Renal cortical epithelial cell (primary cell): ENCODE measurements around the gene SEZ6L2. TPM values are rescaled to one million over a fixed set of nuclear protein-coding genes. Genes with fewer than 3 reads are reported as not detected.
"Not testable (repeated sequence)": the region's sequence is repeated elsewhere in the genome, so short reads cannot be mapped to it uniquely, and the experiment has no call there.

Source experiments
- DNase-seq: peaks from one replicate; pipeline ENCODE4 v3.0.0-alpha.2; 2011; ENCODE audit warnings: low read depth
- total RNA-seq: library from RNA; depleted of rRNA; stranded (reverse); fragments of >200 nt; gene quantifications from 2 replicates; pipeline ENCODE4 v1.2.3, GENCODE V29; 2014

The SEZ6L2 gene
- total RNA-seq, 1 donor from 2014 or later: 45.7 TPM

DNA sequence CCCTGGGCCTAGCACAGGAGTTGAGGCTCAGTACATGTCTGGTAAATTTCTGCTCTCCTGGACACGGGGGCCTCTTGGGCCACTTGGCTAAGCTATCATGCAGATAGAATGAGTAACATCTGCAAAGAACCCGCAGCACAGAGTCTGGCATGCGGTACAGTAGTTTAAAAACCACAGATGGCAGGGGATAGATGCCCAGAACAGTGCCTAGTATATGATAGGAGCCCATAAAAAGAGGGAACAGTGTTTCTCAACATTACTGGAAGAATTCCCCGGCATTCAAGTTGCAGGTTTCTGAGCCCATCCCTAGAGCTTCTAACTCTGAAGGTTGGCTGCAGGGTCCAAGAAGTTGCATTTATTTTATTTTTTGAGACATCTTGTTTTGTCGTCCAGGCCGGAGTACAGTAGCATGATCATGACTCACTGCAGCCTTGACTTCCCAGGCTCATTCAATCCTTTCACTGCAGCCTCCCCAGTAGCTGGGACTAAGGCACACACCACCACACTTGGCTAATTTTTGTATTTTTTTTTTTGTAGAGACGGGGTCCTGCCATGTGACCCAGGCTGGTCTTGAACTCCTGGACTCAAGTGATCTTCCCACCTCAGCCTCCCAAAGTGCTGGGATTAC lies 42.1 kb downstream of the SEZ6L2 start:
- peak; percentile 17 for DNase-seq

DNA sequence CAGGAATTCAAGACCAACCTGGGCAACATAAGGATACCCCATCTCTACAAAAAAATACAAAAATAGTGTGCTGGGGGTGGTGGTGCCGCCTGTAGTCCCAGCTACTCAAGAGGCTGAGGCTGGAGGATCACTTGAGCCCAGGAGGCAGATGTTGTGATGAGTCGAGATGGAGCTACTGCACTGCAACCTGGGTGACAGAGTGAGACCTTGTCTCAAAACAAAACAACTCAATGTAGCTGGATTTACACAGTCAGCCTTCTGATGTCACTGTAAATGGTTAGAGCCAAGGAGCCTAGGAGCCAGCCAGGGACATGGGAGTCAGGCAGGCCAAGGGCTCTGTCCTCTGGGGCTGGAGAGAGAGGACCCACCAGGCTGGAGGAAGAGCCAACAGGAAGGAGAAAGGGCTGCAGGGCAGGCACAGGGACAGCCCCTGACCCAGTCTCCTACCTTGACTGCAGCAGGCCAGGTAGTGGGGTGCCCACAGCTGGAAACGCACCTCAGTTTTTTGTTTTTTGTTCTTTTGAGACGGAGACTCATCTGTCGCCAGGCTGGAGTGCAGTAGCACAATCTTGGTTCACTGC lies 44.7 kb downstream of the SEZ6L2 start:
- no peak for DNase-seq

DNA sequence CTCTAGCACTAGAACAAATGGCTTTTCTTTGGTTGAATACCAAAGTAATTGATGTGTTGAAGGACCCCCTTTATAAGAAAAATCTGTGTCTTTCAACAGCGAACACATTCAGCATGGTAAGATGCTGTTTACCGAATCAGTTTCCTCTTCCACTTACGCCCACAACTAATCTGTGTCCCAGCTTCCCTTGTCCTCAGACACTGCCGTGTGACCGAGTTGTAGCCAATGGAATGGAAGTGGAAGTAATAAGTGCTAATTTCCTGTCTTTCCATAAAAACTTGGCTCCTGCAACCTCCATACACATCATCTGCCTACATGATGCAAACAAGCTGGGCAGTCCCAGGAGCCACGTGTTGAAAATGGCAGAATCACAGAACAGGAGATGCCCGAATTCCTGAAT lies 46.7 kb downstream of the SEZ6L2 start:
- no peak for DNase-seq

DNA sequence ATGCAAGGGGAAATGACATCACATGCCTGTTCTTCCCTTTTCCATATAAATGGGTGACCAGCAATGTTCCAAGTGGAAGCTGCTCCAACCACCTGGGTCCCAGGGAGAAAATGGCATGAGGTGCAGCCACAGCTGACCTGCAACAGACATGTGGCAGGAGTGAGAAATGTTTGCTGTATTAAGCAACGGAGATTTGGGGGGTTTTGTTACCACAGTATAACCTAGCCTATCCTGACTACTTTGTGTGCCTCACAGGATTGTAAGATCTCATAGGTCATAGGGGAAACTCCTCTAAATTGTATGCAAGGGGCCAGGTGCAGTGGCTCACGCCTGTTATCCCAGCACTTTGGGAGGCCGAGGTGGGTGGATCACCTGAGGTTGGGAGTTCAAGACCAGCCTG lies 48.4 kb downstream of the SEZ6L2 start:
- no peak for DNase-seq

DNA sequence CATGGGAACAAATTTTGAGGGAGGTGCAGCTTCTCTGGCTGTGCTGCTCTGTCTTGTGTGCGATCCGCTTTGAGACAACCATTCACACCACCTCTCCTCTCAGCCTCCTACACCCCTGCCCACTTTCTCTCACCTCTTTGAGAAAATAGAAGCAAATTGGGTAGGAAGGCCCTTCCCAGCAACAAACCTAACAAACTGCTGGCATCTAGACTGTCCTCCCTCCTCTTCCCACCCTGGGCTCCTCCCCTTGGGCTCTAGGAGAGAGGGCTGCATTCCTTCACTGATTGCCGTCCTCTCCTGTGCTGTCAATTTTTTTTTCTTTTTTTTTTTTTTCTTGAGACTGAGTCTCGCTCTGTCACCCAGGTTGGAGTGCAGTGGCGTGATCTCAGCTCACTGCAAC lies 49.8 kb downstream of the SEZ6L2 start:
- no peak for DNase-seq

DNA sequence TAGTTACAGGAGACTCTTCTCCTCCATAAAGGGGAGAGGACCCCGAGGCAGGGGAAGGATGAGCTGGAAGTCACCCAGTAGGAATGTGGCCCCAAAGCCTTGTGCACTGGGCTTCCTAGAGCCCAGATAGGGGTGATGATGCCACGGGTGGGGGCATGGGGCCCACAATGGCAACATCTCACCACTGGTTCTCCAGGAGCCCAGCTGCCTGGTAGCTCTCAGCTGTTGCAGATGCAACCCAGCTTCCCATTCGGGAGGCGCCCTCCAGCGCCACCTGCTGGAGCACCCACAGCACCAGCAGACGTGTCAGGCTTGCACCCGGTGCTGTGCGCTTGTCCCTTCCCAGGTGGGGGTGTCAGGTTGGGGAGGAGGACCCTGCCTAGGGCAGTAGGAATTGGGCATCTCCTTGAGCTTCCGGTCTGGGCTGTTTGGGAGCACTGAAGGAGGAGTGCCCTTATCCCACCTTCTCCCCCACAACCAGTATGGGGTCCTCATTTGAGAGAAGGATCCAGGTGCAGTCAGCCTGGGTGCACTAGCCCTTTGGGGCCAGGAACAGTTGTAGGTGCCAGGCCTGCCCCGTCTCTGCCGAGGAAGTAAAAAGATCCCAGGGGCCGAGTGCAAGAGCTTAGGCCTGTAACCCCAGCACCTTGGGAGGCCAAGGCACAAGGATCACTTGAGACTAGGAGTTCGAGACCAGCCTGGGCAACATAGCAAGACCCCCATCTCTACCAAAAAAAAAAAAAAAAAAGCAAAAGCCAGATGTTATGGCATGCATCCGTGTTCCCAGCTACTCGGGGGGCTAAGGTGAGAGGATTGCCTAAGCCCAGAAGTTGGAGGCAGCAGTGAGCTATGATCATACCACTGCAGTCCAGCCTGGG lies 50.7 kb downstream of the SEZ6L2 start:
- peak; percentile 50 for DNase-seq

DNA sequence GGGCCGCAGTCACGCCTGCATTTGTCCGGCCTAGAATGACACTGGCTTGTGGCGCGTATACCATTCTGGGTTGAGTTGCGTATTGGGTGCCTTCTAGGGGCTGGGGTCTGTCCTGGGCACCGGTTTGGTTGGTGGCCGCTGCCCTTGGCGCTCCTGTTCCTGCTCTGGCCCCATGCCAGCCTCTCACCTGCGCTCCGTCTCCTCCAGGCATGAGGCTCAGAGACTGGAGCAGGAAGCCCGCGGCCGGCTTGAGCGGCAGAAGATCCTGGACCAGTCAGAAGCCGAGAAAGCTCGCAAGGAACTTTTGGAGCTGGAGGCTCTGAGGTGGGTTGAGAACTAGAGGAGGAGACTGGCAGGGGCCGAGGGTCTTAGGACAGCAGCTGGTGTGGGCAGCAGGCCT lies 53.7 kb downstream of the SEZ6L2 start:
- DNase-seq: no peak

DNA sequence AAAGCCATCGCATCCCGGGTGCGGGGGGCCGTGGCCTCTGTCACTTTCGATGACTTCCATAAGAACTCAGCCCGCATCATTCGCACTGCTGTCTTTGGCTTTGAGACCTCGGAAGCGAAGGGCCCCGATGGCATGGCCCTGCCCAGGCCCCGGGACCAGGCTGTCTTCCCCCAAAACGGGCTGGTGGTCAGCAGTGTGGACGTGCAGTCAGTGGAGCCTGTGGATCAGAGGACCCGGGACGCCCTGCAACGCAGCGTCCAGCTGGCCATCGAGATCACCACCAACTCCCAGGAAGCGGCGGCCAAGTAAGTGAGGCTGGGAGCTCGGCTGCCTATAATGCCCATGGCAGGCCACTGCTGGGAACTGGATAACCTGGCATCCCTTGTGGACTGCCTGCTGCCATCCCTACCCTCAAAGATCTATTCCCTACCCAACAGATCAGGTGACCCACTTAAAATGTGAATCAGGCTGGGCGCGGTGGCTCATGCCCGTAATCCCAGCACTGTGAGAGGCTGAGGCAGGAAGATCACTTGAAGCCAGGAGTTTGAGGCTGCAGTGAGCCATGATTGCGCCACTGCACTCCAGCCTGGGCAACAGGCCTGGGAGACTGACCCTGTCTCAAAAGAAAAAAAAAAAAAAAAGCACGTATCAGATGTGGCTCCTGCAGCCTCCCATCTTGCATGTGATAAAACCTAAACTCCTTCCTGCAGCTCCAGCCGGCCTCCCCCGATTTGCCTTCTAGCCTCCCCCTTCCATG lies 54.6 kb downstream of the SEZ6L2 start:
- DNase-seq: no peak

DNA sequence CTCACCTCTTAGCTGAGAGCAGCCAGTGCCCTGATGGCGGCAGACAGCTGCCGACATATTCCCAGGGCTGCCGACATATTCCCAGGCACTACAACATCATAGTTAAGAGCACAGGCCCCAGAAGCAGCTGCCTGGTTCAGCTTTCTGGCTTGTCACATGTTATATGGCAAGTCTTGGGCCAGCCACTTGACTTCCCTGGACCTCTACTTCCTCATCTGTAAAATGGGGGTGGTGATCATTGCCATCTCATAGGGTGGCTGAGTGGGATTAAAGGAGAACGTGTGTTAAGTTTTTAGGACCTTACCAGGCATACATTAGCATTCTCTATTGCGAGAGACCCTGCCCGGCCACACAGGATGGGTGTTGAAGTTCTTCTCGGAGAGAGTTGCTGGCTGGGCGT lies 55.4 kb downstream of the SEZ6L2 start:
- no peak for DNase-seq

DNA sequence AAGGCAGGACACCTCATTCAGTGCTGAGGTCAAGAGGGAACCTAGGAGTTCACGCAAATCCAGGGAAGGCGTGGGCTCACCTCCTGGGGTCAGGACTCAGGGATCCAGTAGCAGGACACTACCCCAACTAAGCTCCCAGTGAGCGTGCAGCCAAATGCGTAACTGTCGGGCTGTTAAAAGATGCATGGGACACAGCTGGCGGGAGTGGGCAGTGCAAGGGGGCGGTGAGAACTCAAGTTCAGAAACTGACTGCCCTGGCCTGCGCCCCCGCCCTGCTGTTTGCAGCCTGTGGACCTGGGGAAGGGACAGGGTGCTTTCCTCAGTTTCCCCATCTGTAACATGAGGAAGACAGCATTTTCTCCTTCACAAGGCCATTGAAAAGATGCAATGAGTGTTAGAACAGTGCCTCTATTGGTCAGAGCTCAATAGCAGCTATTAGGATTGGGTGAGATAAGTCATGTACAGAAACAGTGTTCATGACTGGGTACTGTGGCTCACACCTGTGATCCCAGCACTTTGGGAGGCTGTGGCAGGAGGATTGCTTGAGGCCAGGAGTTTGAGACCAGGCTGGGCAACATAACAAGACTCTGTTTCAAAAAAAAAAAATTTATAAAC lies 56.5 kb downstream of the SEZ6L2 start:
- DNase-seq: no peak

DNA sequence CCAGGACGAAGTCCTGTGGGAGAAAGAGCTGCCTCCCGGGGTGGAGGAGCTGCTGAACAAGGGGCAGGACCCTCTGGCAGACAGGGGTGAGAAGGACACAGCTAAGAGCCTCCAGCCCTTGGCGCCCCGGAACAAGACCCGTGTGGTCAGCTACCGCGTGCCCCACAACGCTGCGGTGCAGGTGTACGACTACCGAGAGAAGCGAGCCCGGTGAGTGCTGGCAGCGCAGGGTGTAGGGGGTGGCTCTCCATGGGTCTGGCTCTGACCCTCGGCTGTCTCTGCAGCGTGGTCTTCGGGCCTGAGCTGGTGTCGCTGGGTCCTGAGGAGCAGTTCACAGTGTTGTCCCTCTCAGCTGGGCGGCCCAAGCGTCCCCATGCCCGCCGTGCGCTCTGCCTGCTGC lies 57.7 kb downstream of the SEZ6L2 start:
- no peak for DNase-seq

DNA sequence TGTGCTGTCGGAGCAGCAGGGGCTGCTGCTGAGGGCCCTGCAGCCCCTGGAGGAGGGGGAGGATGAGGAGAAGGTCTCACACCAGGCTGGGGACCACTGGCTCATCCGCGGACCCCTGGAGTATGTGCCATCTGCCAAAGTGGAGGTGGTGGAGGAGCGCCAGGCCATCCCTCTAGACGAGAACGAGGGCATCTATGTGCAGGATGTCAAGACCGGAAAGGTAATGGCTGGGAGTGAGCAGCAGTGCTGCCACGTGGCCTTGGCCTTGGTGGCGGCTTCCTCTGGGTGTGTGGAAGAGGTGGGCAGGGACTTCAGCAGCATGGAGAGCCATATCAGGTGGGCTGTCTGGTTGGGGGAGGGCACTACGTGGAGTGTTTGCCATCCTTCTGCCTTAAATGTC lies 59.1 kb downstream of the SEZ6L2 start:
- DNase-seq: no peak

DNA sequence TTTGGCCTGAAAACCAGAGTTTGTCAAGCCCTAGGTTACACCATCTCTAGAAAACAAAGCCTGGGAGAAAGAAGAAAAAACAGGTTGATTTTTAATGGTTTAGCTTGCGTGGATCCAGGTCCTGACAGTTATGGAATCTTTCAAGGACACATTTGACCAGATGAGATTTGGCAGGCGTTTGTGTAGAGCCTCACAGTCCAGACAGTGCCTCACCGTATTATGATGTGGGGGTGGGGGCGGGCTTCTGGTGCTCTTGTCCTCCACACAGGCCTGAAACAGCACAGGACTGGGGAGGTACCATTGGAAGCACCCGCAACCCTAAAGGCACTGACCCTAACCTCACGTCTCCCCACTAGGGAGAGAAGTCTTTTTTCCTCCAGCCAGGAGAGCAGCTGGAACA lies 59.5 kb downstream of the SEZ6L2 start:
- no peak for DNase-seq

DNA sequence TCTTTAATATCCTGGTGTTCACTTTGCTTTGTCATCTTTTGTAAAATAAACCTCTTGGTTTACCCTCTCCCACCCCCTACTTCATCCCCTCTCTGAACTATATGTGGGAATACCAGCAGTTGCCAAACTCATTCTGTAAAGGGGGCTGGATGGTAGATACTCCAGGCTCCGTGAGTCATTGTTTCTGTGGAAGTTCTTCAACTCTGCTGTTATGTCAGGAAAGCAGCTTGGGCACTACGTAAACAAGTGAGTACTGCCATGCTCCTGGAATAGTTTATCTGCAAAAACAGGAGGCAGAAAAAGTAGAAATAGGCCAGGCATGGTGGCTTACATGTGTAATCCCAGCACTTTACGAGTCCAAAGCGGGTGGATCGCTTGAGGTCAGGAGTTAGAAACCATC lies 61.5 kb downstream of the SEZ6L2 start:
- DNase-seq: no peak

DNA sequence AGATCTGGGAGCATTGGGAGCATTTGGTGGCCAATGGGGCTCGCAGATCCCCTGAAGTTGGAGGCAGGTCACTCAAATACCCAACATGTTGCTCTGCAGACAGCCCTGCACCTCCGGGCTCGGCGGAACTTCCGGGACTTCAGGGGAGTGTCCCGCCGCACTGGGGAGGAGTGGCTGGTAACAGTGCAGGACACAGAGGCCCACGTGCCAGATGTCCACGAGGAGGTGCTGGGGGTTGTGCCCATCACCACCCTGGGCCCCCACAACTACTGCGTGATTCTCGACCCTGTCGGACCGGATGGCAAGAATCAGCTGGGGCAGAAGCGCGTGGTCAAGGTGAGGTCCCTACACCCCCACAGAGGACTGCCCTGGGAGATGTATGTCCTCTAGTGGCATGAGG lies 62.7 kb downstream of the SEZ6L2 start:
- DNase-seq: no peak

DNA sequence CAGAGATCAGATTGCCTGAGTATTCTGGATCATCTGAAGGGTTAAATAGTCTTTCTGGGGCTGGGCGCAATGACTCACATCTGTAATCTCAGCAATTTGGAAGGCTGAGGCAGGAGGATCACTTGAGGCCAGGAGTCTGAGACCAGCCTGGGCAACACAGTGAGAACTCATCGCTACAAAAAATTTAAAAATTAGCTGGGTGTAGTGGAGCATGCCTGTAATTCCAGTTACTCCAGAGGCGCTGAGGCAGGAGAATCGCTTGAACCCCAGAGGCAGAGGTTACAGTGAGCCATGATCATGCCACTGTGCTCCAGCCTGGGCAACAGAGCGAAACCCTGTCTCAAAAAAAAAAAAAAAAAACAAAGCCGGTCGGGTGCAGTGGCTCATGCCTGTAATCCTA lies 63.4 kb downstream of the SEZ6L2 start:
- DNase-seq: no peak

DNA sequence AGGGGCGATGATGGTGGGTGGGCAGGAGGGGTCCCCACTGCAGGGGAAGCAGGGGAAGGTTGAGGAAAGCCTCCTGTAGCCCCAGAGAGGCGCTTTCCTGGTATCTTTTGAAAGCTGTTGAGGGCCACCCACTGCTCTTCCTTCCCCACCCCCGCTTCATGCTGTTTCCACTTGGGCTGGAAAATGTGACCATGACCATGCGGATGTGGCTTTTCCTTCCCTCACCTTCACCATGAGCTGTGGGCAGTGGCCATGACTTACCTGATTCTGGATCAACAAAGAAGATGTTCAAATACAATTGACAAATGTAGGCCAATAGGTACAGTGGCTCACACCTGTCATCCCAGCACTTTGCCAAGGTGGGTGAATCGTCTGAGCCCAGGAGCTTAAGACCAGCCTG lies 65.3 kb downstream of the SEZ6L2 start:
- DNase-seq: no peak

DNA sequence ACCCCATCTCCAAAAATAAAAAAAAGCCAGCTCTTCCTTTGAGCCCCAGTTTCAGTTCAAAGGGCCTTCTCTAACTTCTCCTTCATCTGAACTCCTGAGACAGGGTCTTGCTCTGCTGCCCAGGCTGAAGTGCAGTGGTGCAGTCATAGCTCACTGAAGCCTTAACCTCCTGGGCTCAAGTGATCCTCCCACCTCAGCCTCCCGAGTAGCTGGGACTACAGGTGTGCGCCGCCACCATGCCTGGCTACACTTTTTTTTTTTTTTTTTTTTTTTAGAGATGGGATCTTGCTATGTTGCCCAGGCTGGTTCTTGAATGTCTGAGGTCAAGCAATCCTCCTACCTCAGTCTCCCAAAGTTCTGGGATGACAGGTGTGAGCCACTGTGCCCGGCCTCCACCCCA lies 66.1 kb downstream of the SEZ6L2 start:
- DNase-seq: not testable (repeated sequence)

DNA sequence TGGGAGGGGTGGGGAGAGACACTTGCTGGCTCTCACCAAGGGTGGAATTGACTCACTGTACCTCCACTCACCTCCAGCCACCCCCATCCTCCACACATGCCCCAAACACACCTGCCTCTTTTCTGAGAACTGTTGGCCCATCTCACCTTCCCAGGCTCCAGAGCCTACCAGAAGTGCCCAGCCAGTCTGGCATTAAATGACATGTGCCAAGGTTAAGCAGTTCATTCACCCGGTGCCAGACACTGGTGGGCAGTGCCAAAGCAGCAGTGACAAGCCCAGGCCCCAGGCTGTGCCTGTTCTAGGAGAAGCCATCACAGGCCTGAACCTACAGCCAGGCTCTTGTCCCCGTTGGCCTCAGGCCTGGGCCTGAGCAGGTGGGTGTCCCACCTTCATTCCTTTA lies 67.9 kb downstream of the SEZ6L2 start:
- no peak for DNase-seq

DNA sequence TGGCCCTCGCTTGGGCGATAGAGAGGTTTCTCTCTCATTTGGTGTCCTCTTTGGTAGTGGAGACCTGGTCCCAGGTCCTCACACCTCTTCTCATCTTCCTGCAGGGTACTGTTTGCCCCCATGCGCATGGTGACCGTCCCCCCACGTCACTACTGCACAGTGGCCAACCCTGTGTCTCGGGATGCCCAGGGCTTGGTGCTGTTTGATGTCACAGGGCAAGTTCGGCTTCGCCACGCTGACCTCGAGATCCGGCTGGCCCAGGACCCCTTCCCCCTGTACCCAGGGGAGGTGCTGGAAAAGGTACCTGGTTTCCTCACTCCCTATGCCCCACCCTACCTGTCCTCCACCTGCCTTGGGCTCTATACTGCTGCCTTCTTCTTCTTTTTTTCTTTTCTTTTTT lies 68.6 kb downstream of the SEZ6L2 start:
- no peak for DNase-seq

DNA sequence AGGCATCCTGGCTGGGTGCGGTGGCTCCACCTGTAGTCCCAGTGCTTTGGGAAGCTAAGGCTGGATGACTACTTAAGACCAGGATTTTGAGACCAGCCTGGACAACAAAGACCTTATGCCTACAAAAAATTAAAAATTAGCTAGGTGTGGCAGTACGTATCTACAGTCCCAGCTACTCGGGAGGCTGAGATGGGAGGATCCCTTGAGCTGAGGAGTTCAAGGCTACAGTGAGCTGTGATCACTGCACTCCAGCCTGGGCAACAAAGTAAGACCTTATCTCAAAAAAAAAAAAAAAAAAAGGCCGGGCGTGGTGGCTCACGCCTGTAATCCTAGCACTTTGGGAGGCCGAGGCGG lies 73.0 kb downstream of the SEZ6L2 start:
- DNase-seq: no peak
